T-cell (primary cell): Measurements from ENCODE around the gene NR2F1. TPM values are rescaled to one million over a fixed set of nuclear protein-coding genes. Genes with fewer than 3 reads are reported as not detected.

ENCODE experiments used
- ATAC-seq, 4 experiments: fragments of 200-7000 bp in 3 of 4; fragments of 150-1000 bp in 1 of 4; cut with Tn5 transposase; replicated peaks in 1 of 4; 1 replicate in 3 of 4; 2 replicates in 1 of 4; pipeline ENCODE4 v1.10.0; 2021; ENCODE audit warnings: moderate library complexity in 3 of 4, mild to moderate bottlenecking in 2 of 4, moderate number of reproducible peaks in 1 of 4
- CTCF ChIA-PET, 2 donors: fragments of 300-600 bp; sonication (Branson Sonifier 250); formaldehyde crosslinking; loops; one replicate each; lab custom pipeline; 2022; ENCODE audit warnings: antibody characterized with exemption in 2 of 2; lab: Charles Lee
- POLR2A ChIA-PET, 2 donors: fragments of 300-600 bp; sonication (Branson Sonifier 250); formaldehyde crosslinking; loops; one replicate each; lab custom pipeline; 2022; ENCODE audit warnings: antibody characterized with exemption in 2 of 2; lab: Charles Lee
- DNase-seq, 35 experiments: peaks; one replicate each; pipeline versions ENCODE4 v3.0.0 to v3.0.0-alpha.2; 2013 to 2023
- H3K27ac ChIP-seq: one replicate; pipeline ENCODE4 v1.5.1; 2013; ENCODE audit warnings: low read length
- H3K27me3 ChIP-seq, 2 experiments: replicated peaks in 1 of 2; 1 replicate in 1 of 2; 2 replicates in 1 of 2; pipeline versions ENCODE4 v1.6.1 to v1.7.0; 2013; ENCODE audit warnings: low read length in 1 of 2, mixed read lengths in 1 of 2; ENCODE audit not compliant: control insufficient read depth in 2 of 2, insufficient read depth in 2 of 2; ENCODE audit errors: extremely low read depth in 1 of 2
- H3K36me3 ChIP-seq, 2 donors: 1 replicate in 1 of 2; 2 replicates in 1 of 2; pipeline versions ENCODE4 v1.6.1 to v1.7.0; 2013; ENCODE audit warnings: low read length in 1 of 2; ENCODE audit not compliant: control insufficient read depth in 2 of 2, insufficient read depth in 1 of 2; ENCODE audit errors: extremely low read depth in 1 of 2
- H3K4me1 ChIP-seq, 2 experiments: 1 replicate in 1 of 2; 2 replicates in 1 of 2; pipeline versions ENCODE4 v1.6.1 to v1.7.0; 2013; ENCODE audit warnings: low read length in 2 of 2, mixed read lengths in 1 of 2; ENCODE audit not compliant: insufficient read depth in 2 of 2, control insufficient read depth in 1 of 2; ENCODE audit errors: extremely low read depth in 1 of 2
- H3K4me3 ChIP-seq, 2 donors: 1 replicate in 1 of 2; 2 replicates in 1 of 2; pipeline versions ENCODE4 v1.5.1 to v1.7.0; 2013; ENCODE audit warnings: mild to moderate bottlenecking in 2 of 2, low read length in 1 of 2, moderate library complexity in 1 of 2; ENCODE audit not compliant: control insufficient read depth in 1 of 2; ENCODE audit errors: extremely low read depth in 1 of 2
- H3K9me3 ChIP-seq: 2 replicates; pipeline ENCODE4 v1.7.0; 2013
- H3K27ac Mint-ChIP-seq, 2 donors: one replicate each; pipeline ENCODE4 v1.8.0; 2020 to 2021; ENCODE audit warnings: mild to moderate bottlenecking in 2 of 2, mixed read lengths in 2 of 2
- H3K27me3 Mint-ChIP-seq, 2 donors: one replicate each; pipeline ENCODE4 v1.8.0; 2021 to 2022; ENCODE audit warnings: mixed read lengths in 2 of 2
- H3K36me3 Mint-ChIP-seq: one replicate; pipeline ENCODE4 v1.8.0; 2021; ENCODE audit warnings: mixed read lengths
- H3K4me1 Mint-ChIP-seq, 3 donors: one replicate each; pipeline ENCODE4 v1.8.0; 2020 to 2022; ENCODE audit warnings: mixed read lengths in 3 of 3, mild to moderate bottlenecking in 1 of 3
- H3K4me3 Mint-ChIP-seq, 3 donors: one replicate each; pipeline ENCODE4 v1.8.0; 2020 to 2022; ENCODE audit warnings: mild to moderate bottlenecking in 3 of 3, mixed read lengths in 3 of 3, moderate library complexity in 3 of 3
- H3K9me3 Mint-ChIP-seq, 3 donors: one replicate each; pipeline ENCODE4 v1.8.0; 2020 to 2022; ENCODE audit warnings: mixed read lengths in 3 of 3
- WGBS: methylation state at CpG from one replicate; pipeline ENCODE4 v1.1.5; 2013; ENCODE audit warnings: missing lambda C conversion rate; ENCODE audit not compliant: insufficient coverage; 5-methylcytosine and 5-hydroxymethylcytosine counted together
- total RNA-seq, 35 experiments: library from RNA in 6 of 35; stranded (reverse) in 6 of 35; fragments of 120-200 nt in 1 of 35; gene quantifications; one replicate each; pipeline versions ENCODE4 v1.2.1 to v1.2.4 and lab custom pipeline; 2013 to 2026

Gene NR2F1
- total RNA-seq, 5 donors from 2014 or later (not counting 1 experiment from before 2014, with no cell fraction given), result 0.25 to 0.67 (median 0.33) TPM; not detected in 2

DNA sequence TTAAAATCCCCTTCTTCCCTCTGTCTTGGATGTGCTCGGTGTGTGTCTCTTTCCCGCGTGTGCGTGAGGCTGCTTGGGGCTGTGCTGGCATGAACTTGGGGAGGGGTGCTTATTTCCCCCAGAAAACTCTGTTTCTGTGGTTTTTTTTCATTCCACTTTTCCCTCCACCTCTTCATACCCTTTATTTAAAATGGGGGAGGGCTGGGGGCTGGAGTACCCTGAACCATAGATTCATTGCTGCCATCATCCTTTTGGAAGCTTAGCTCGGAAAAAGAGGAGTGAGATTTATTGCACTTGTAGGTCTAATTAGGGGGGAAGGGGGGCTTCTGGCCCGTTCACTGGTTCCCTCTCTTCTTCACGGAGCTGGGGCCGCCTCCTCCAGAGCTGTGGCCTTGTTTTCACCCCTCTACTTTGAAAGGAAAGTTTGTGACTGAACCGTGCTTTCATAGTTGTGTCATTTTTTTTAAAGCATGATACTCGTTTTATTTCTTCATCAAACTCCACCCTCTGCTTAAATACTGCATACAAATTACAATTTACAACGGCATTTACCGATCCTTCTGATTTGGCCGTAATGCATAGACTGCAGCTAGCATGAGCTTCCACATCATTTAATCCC, 2.9 kb downstream of the NR2F1 start:
- H3K4me3 ChIP-seq, result no peak overlapping the region
- no peaks in the 10 kb centered on the region for H3K9me3 ChIP-seq
- no peaks in the 10 kb centered on the region for H3K36me3 ChIP-seq
- CTCF ChIA-PET, result interaction anchor here in 1 of 2 donors (0.5 kb wide), 1 partner anchor 1324 kb away, joined by 3 read pairs; no protein-coding TSS in a partner anchor
- Mint-ChIP-seq H3K4me1 (peaks cover 15 to 25% (median 19%) of the 10 kb centered on the region in 3 donors), H3K4me3 (peak overlapping the region; percentile 57 to 77 (median 75)), H3K36me3 (peaks cover 7% of the 10 kb centered on the region), H3K27ac (no peak overlapping the region), H3K9me3 (peaks cover 0 to 11% (median 0%) of the 10 kb centered on the region in 3 donors), H3K27me3 (peaks cover 44 to 52% of the 10 kb centered on the region in 2 donors)
- ATAC-seq, result no peak
- DNase-seq, result no peak
- H3K4me1 ChIP-seq, result peaks cover 8 to 43% of the 10 kb centered on the region in 2 experiments
- no CpG with 5 or more reads among the region's 13 CpGs for WGBS
- POLR2A ChIA-PET, result interaction anchor here in 1 of 2 donors (0.6 kb wide), 1 partner anchor 524 kb away, joined by 5 read pairs; no protein-coding TSS in a partner anchor
- H3K27me3 ChIP-seq, result peaks cover 29 to 64% of the 10 kb centered on the region in 2 experiments
- no peak overlapping the region for H3K27ac ChIP-seq

DNA sequence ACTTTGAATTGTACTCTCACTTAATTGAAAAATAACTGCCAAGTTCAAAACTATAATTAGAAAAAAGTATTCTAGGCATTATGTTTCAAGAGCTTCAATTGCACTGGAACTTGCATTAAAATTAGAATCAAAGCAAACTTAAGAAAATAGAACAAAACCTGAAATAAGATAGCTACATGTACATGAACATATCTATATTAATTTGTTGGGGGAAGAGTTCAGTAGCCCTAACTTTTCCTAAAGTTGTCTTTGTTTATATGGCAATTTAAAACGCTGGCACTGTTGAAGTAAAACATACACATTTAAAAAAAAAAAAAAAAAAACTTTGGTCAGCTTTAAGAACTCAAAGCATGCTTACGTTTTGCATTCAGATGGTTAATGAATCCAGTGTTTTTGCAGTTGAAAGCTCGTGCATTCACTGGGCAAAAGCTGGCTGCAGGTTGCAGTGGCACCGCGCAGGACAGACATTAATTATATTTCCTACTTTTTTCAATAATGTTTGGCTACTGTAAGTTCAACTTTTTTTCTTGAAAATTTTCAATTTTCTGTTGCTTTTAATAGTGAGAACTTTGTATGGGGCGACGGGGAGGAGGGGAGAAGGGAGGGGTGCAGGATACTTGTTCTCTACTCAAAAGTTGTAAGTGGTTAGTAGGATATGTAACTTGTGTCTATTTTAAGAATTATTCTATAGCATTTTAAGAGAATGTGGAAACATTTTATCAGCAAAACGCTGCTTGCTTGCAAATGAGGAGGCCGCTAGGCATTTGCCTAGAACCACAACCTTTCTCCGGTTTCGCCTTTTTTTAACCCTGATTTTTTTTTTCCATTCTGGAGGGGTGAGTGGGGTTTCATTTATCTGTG, 3.9 kb downstream of the NR2F1 start:
- WGBS, result 25% methylated on average over 4 of the region's 11 CpGs
- Histone ChIP-seq H3K4me1 (peaks cover 8 to 32% of the 10 kb centered on the region in 2 experiments), H3K27ac (no peak overlapping the region), H3K27me3 (peaks cover 36 to 60% of the 10 kb centered on the region in 2 experiments), H3K4me3 (no peak overlapping the region), H3K9me3 (no peaks in the 10 kb centered on the region), H3K36me3 (no peaks in the 10 kb centered on the region)
- H3K9me3 Mint-ChIP-seq, result peaks cover 0 to 11% (median 0%) of the 10 kb centered on the region in 3 donors
- POLR2A ChIA-PET, result interaction anchor here (0.6 to 0.7 kb wide), 2 partner anchors 44 to 137 kb away, joined by 3 to 4 read pairs; no protein-coding TSS in a partner anchor
- H3K27ac Mint-ChIP-seq, result peak overlapping the region in 1 of 2 donors; percentile 53
- peaks cover 7% of the 10 kb centered on the region for H3K36me3 Mint-ChIP-seq
- CTCF ChIA-PET, result interaction anchor here in 1 of 2 donors (0.6 kb wide), 1 partner anchor 8 kb away, joined by 5 read pairs; no protein-coding TSS in a partner anchor
- no peak for DNase-seq
- H3K27me3 Mint-ChIP-seq, result peaks cover 53 to 61% of the 10 kb centered on the region in 2 donors
- no peak for ATAC-seq
- peak overlapping the region in 1 of 3 donors; percentile 30 for H3K4me3 Mint-ChIP-seq
- H3K4me1 Mint-ChIP-seq, result peaks cover 13 to 23% (median 18%) of the 10 kb centered on the region in 3 donors

DNA sequence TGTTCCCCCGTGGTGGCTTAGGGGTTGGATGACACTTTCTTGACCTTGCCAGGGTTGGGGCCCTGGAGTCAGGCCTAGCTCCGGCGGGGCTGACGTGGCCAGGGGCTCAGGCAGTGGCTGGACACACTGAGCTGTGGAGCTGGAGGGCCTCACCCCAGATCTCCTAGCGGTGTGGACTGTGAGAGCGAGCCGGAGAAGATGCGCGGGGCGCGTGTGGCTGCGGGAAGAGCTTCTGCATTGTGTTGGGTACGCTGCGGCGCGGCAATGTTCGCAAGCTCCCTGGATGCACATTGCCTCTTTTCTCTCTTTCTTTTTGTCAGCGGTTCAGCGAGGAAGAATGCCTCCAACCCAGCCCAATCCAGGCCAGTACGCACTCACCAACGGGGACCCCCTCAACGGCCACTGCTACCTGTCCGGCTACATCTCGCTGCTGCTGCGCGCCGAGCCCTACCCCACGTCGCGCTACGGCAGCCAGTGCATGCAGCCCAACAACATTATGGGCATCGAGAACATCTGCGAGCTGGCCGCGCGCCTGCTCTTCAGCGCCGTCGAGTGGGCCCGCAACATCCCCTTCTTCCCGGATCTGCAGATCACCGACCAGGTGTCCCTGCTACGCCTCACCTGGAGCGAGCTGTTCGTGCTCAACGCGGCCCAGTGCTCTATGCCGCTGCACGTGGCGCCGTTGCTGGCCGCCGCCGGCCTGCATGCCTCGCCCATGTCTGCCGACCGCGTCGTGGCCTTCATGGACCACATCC, 4.8 kb downstream of the NR2F1 start:
- ATAC-seq, result no peak
- H3K27me3 ChIP-seq, result peaks cover 38 to 58% of the 10 kb centered on the region in 2 experiments
- H3K27me3 Mint-ChIP-seq, result peaks cover 59 to 65% of the 10 kb centered on the region in 2 donors
- POLR2A ChIA-PET, result interaction anchor here (0.5 to 0.6 kb wide), 2 partner anchors 17 to 44 kb away, joined by 3 read pairs; no protein-coding TSS in a partner anchor
- peak overlapping the region in 1 of 3 donors; percentile 30 for H3K4me3 Mint-ChIP-seq
- no peaks in the 10 kb centered on the region for H3K9me3 ChIP-seq
- H3K27ac ChIP-seq, result no peak overlapping the region
- H3K4me3 ChIP-seq, result peak overlapping the region in 1 of 2 donors; percentile 38
- peaks cover 7% of the 10 kb centered on the region for H3K36me3 Mint-ChIP-seq
- peak overlapping the region in 1 of 2 donors; percentile 53 for H3K27ac Mint-ChIP-seq
- peaks cover 13 to 23% (median 18%) of the 10 kb centered on the region in 3 donors for H3K4me1 Mint-ChIP-seq
- DNase-seq, result no peak
- peaks cover 0 to 11% (median 0%) of the 10 kb centered on the region in 3 donors for H3K9me3 Mint-ChIP-seq
- CTCF ChIA-PET, result interaction anchor here in 1 of 2 donors (0.6 kb wide), 1 partner anchor 8 kb away, joined by 5 read pairs; no protein-coding TSS in a partner anchor
- no peaks in the 10 kb centered on the region for H3K36me3 ChIP-seq
- 16% methylated on average over 59 of the region's 59 CpGs for WGBS
- peaks cover 8 to 29% of the 10 kb centered on the region in 2 experiments for H3K4me1 ChIP-seq

DNA sequence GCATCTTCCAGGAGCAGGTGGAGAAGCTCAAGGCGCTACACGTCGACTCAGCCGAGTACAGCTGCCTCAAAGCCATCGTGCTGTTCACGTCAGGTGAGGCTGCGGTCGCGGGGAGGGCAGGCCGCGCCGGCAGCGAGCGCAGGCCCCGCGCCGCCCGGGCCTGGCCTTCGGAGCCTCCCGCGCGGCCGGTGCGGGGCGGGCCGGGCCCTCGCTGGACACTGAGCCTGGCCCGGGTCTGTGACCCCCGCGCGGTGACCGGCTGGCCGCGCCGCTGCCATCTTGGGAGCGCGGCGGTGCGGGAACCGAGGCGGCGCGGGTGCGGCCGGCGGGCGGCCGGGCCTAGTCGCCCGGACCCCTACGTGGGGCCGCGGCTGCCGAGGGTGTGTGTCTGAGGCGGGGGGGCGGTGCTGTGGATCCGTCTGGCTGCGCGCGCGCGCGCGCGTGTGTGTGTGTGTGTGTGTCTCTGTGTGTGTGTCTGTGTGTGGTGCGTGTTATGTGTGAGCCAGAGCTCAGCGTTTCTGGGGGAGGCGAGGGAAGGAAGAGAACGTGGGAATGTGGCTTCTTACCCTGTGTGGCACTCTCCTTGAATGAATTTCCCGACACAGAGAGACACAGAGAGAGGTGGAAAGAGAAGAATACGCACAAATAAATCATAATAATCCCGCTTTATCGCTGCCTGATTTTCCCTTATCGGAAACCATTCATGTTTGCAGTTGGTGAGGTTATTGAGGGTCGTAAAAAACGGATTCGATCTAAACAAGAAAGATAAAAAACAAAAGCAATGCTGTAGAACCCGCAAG, 5.5 kb downstream of the NR2F1 start:
- POLR2A ChIA-PET, result no interaction called here

DNA sequence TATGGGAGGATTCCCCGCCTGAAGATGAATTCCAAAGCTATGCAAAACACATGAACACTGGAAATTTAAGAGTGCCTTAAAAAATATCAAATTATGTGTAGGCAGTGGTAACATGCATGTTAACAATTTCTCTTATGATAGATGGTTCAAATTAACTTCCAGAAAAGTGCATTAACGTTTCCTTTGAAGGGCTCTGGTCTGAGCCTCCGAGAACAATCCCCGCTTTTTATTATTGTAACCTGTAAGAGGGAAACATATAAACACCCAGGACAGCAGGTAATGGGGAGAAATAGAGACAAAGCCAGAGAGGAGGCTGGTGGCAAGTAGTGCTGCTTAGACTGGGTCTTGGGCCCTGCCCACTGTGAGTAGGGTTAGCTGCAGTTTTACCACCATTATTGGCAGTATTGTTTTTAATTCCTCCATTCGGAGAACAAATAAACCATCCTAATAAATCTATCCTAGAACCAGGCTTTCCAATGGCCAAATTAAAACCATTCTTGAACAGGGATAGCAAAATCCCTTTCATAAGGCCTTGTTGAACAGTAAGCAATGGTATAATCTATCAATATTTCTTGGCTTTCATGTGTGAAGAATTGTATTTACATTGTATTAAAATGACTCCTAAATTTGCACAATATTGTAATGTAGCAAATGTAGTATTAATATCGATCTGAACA, 6.3 kb downstream of the NR2F1 start:
- peak overlapping the region in 1 of 2 donors; percentile 84 for H3K27ac Mint-ChIP-seq
- 40% methylated on average over 1 of the region's 6 CpGs for WGBS
- peaks cover 7% of the 10 kb centered on the region for H3K36me3 Mint-ChIP-seq
- no peaks in the 10 kb centered on the region for H3K9me3 ChIP-seq
- peaks cover 0 to 17% of the 10 kb centered on the region in 2 experiments for H3K4me1 ChIP-seq
- peak overlapping the region in 1 of 3 donors; percentile 36 for H3K4me3 Mint-ChIP-seq
- peaks cover 71 to 79% of the 10 kb centered on the region in 2 donors for H3K27me3 Mint-ChIP-seq
- POLR2A ChIA-PET, result no interaction called here
- peaks cover 0 to 11% (median 0%) of the 10 kb centered on the region in 3 donors for H3K9me3 Mint-ChIP-seq
- DNase-seq (no peak), ATAC-seq (no peak)
- H3K27ac ChIP-seq, result no peak overlapping the region
- peaks cover 13 to 24% (median 14%) of the 10 kb centered on the region in 3 donors for H3K4me1 Mint-ChIP-seq
- H3K4me3 ChIP-seq, result no peak overlapping the region
- no peaks in the 10 kb centered on the region for H3K36me3 ChIP-seq
- H3K27me3 ChIP-seq, result peaks cover 39 to 60% of the 10 kb centered on the region in 2 experiments
- CTCF ChIA-PET, result no interaction called here

More for the DNA sequence above, 5.5 kb downstream of the NR2F1 start:
- Mint-ChIP-seq H3K27ac (peak overlapping the region; percentile 58 to 84), H3K27me3 (peaks cover 64 to 73% of the 10 kb centered on the region in 2 donors), H3K4me1 (peaks cover 13 to 23% (median 17%) of the 10 kb centered on the region in 3 donors), H3K9me3 (peaks cover 0 to 11% (median 0%) of the 10 kb centered on the region in 3 donors), H3K36me3 (peaks cover 7% of the 10 kb centered on the region), H3K4me3 (peak overlapping the region in 1 of 3 donors; percentile 36)
- Histone ChIP-seq H3K27me3 (peaks cover 39 to 60% of the 10 kb centered on the region in 2 experiments), H3K9me3 (no peaks in the 10 kb centered on the region), H3K36me3 (no peaks in the 10 kb centered on the region), H3K4me1 (peaks cover 2 to 21% of the 10 kb centered on the region in 2 experiments), H3K4me3 (peak overlapping the region in 1 of 2 donors; percentile 38), H3K27ac (no peak overlapping the region)
- ATAC-seq (peak in 1 of 4 experiments; percentile 35), DNase-seq (peak in 1 of 35 experiments; percentile 26)
- WGBS, result 16% methylated on average over 67 of the region's 78 CpGs
- CTCF ChIA-PET, result no interaction called here
